ENCODE results near the gene ASTN2.

Gene ASTN2

DNA sequence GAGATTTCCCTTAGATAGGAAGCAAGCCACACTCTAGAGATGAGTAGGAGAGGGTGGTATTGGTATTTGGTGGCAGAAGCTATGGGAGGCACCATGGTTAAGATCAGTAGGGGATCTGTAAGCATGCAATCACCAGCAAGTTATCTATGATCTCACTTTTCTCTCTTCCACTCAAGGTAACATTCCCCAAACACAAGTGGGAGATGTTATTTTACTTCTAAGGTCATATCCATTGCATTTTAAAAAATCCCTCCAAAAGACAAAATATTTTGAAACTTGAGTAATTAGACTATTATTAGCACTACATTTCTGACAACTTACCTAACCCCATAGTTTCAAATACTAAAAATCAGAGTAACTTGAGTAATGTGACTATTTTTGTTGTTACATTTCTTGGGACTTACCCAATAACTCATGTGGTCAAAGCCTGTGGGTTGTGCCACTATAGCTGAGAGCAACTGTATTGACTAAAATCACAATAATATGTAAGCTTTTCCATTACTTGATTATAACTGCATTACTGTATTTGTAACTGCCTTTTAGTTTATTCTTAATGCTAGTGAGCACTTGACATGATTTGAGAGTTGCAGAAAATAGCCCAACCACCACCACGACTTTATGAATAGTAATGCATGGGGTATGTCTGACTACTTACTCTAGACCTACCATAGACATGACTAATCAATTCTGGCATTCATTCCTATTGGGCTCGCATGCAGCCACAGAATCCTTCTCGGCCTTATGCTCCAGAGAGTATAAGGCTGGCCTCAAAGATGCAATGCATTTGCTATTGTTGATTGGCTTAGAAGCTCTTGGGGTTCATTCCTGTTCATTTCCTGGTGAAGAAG lies 463.0 kb downstream of the ASTN2 start:
- Histone ChIP-seq H3K27ac (ENCODE audit: low read depth, low read length) (no peak overlapping the region), H3K9me3 (ENCODE audit: insufficient read depth, low read depth, low read length) (no peaks in the 10 kb centered on the region), H3K27me3 (ENCODE audit: insufficient read depth, low read length) (no peaks in the 10 kb centered on the region), H3K4me3 (ENCODE audit: low read length) (no peak overlapping the region), H3K36me3 (ENCODE audit: insufficient read depth, low read length) (no peaks in the 10 kb centered on the region), H3K4me1 (ENCODE audit: insufficient read depth, low read length) (no peaks in the 10 kb centered on the region; the same call in 1 of the 2 replicates), H3K9ac (ENCODE audit: low read depth, low read length) (no peak overlapping the region)
- 81% methylated on average over 3 of the region's 3 CpGs for WGBS

DNA sequence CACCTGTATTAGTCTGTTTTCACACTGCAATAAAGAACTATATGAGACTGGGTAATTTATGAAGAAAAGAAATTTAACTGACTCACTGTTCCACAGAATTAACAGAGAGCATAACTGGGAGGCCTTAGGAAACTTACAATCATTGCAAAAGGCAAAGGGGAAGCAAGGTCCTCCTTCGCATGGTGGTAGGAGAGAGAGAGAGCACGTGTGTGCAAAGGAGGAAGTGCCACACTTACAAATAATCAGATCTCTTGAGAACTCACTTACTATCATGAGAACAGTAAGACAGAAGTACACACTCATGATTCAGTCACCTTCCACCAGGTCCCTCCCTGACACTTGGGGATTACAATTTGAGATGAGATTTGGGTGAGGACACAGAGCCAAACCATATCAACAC lies 469.0 kb downstream of the ASTN2 start:
- Histone ChIP-seq H3K9ac (ENCODE audit: low read depth, low read length) (no peak overlapping the region), H3K4me3 (ENCODE audit: low read length) (no peak overlapping the region), H3K27ac (ENCODE audit: low read depth, low read length) (no peak overlapping the region), H3K4me1 (ENCODE audit: insufficient read depth, low read length) (peaks cover 19% of the 10 kb centered on the region), H3K27me3 (ENCODE audit: insufficient read depth, low read length) (no peaks in the 10 kb centered on the region), H3K9me3 (ENCODE audit: insufficient read depth, low read depth, low read length) (no peaks in the 10 kb centered on the region), H3K36me3 (ENCODE audit: insufficient read depth, low read length) (no peaks in the 10 kb centered on the region)
- WGBS: no CpG with 5 or more reads among the region's 2 CpGs

DNA sequence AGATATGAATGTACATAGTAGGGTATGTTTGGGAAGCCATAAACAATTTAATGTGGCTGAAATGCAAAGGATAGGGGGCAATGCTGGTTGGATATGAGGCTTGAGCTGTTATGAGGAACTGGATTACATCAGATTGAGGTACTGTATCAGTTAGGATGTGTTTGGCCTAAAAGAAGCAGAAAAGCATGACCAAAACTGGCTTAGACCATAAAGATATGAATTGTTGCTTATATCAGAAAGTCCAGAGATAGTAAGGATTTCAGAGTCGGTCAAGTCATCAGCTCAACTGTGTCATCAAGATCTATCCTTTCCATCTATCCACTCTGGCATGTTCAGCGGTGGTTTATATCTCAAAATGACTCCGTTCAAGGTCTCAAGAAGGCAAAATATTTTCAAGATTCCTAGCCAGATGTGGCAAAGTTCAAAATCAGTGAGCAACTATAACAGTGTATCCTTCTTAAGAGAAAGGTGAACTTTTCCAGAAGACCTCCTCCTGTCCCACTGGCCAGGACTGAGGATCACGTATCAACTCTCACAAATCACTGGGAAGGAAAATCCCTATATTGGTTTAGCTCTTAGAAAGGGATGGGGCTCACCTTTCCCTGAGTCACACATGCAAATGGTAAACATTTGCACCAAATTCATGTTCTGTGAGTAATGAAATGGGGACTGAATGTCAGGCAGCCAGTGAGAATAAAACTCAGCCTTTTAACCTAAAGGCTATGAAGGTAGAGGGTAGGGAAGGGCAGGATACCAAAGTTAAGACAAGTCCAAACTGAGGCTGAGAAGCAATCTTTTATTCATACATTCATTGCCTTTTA lies 469.9 kb downstream of the ASTN2 start:
- Histone ChIP-seq H3K9ac (ENCODE audit: low read depth, low read length) (no peak overlapping the region), H3K4me3 (ENCODE audit: low read length) (no peak overlapping the region), H3K9me3 (ENCODE audit: insufficient read depth, low read depth, low read length) (no peaks in the 10 kb centered on the region), H3K27me3 (ENCODE audit: insufficient read depth, low read length) (no peaks in the 10 kb centered on the region), H3K36me3 (ENCODE audit: insufficient read depth, low read length) (no peaks in the 10 kb centered on the region), H3K4me1 (ENCODE audit: insufficient read depth, low read length) (peaks cover 19% of the 10 kb centered on the region), H3K27ac (ENCODE audit: low read depth, low read length) (no peak overlapping the region)
- WGBS: 92% methylated on average over 4 of the region's 4 CpGs

DNA sequence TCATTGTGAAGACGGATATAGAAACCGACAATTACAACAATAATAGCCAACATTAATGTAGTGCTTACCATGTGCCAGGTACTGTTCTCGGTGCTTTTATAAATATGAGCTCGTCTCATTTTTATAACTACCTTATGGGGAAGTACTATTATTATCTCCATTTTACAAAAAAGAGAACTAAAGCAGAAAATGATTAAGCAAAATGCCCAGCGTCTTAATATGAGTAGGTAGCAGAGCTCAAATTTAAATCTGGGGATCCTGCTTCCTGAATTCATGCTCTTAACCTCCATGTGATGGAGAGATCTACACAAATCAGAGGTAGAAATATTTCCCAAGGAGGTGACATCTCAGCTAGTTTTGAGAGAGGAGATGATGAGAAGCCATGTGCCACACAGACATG lies 470.9 kb downstream of the ASTN2 start:
- Histone ChIP-seq H3K9ac (ENCODE audit: low read depth, low read length) (no peak overlapping the region), H3K9me3 (ENCODE audit: insufficient read depth, low read depth, low read length) (no peaks in the 10 kb centered on the region), H3K36me3 (ENCODE audit: insufficient read depth, low read length) (no peaks in the 10 kb centered on the region), H3K4me3 (ENCODE audit: low read length) (no peak overlapping the region), H3K27me3 (ENCODE audit: insufficient read depth, low read length) (no peaks in the 10 kb centered on the region), H3K27ac (ENCODE audit: low read depth, low read length) (no peak overlapping the region), H3K4me1 (ENCODE audit: insufficient read depth, low read length) (peaks cover 19% of the 10 kb centered on the region)
- 100% methylated on average over 3 of the region's 5 CpGs for WGBS

DNA sequence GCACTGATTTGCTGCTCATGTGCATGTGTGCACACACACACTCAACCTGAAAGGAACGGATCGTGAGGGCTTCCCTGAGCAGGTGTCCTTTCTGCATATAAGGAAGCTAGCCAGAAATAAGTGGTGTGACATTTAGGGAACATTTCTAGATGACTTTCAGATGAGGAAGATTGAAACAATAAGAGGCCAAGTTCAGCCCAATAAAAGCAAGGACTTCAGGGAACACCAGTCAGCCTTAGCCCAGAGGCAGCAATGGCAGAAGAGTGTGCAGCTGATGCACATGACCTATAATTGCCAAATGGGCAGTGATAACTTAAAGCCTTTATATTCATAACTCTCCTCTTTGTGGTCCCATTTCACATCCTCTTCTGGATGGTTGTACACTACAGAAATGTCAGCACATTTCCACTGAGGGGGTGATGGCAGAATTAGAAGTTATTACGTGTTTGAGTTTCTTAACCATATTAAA lies 472.2 kb downstream of the ASTN2 start:
- Histone ChIP-seq H3K9me3 (ENCODE audit: insufficient read depth, low read depth, low read length) (no peaks in the 10 kb centered on the region), H3K27me3 (ENCODE audit: insufficient read depth, low read length) (no peaks in the 10 kb centered on the region), H3K9ac (ENCODE audit: low read depth, low read length) (no peak overlapping the region), H3K27ac (ENCODE audit: low read depth, low read length) (no peak overlapping the region), H3K4me1 (ENCODE audit: insufficient read depth, low read length) (peaks cover 19% of the 10 kb centered on the region), H3K4me3 (ENCODE audit: low read length) (no peak overlapping the region), H3K36me3 (ENCODE audit: insufficient read depth, low read length) (no peaks in the 10 kb centered on the region)
- 88% methylated on average over 2 of the region's 3 CpGs for WGBS

DNA sequence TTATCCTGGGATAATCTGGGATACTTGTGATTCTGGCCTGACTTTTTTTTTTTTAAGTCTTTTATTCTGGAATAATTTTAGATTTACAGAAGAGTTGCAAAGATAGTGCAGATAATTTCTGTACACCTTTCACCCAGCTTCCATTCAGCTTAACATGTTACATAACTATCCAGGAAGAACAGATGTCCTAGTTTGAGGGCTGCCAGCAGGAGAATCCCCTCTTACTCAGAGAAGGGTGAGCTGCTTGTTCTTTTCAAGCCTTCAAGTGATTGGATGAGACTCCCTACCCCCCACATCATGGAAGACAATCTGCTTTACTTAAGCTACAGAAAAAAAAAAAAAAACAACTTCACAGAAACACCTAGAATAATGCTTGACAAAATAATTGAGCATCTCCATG lies 473.6 kb downstream of the ASTN2 start:
- Histone ChIP-seq H3K4me1 (ENCODE audit: insufficient read depth, low read length) (peaks cover 16% of the 10 kb centered on the region), H3K27me3 (ENCODE audit: insufficient read depth, low read length) (no peaks in the 10 kb centered on the region), H3K27ac (ENCODE audit: low read depth, low read length) (no peak overlapping the region), H3K9ac (ENCODE audit: low read depth, low read length) (no peak overlapping the region), H3K36me3 (ENCODE audit: insufficient read depth, low read length) (no peaks in the 10 kb centered on the region), H3K9me3 (ENCODE audit: insufficient read depth, low read depth, low read length) (no peaks in the 10 kb centered on the region), H3K4me3 (ENCODE audit: low read length) (no peak overlapping the region)

DNA sequence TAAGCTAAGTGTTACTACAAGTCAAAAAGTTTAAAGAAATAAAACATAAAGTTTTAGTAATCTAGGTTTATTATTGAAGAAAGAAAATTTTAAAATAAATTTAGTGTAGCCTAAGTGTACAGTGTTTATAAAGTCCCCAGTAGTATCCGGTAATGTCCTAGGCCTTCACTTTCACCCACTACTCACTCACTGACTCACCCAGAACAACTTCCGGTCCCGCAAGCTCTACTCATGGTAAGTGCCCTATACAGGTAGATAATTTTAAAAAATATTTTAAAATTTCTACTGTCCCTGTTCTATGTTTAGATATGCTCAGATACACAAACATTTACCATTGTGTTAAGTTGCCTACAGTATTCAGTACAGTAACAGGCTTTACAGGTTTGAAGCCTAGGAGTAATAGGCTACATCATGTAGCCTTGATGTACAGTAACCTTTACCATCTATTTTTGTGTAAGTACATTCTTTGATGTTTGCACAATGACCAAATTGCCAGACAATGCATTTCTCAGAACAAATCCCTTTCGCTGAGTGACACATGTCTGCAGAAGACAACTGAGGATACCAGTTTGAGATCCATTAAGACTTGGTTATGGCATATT lies 474.1 kb downstream of the ASTN2 start:
- H3K9ac ChIP-seq (ENCODE audit: low read depth, low read length): no peak overlapping the region
- no peak overlapping the region for H3K4me3 ChIP-seq (ENCODE audit: low read length)
- peaks cover 11% of the 10 kb centered on the region for H3K4me1 ChIP-seq (ENCODE audit: insufficient read depth, low read length)
- no peaks in the 10 kb centered on the region for H3K27me3 ChIP-seq (ENCODE audit: insufficient read depth, low read length)
- H3K27ac ChIP-seq (ENCODE audit: low read depth, low read length): no peak overlapping the region
- H3K9me3 ChIP-seq (ENCODE audit: insufficient read depth, low read depth, low read length): no peaks in the 10 kb centered on the region
- H3K36me3 ChIP-seq (ENCODE audit: insufficient read depth, low read length): no peaks in the 10 kb centered on the region
- 98% methylated on average over 2 of the region's 4 CpGs for whole genome bisulfite sequencing

DNA sequence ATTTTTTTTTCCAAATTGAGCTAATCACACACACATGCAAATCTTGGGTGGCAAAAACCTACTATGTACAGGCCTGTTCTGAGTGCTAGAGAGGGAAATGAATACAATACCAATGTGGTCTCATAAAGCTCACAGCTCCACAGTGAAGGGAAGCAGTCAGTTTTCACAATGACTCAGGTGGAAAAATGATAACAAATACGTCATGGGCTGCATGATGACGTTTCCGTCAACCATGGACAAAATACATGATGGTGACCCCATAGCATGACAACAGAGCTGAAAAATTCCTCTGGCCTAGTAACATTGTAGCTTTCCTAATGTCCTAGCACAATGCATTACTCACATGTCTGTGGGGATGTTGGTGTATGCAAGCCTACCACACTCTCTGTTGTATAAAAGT lies 475.2 kb downstream of the ASTN2 start:
- Histone ChIP-seq H3K36me3 (ENCODE audit: insufficient read depth, low read length) (no peaks in the 10 kb centered on the region), H3K9me3 (ENCODE audit: insufficient read depth, low read depth, low read length) (no peaks in the 10 kb centered on the region), H3K27me3 (ENCODE audit: insufficient read depth, low read length) (no peaks in the 10 kb centered on the region), H3K4me3 (ENCODE audit: low read length) (no peak overlapping the region), H3K4me1 (ENCODE audit: insufficient read depth, low read length) (no peaks in the 10 kb centered on the region), H3K27ac (ENCODE audit: low read depth, low read length) (no peak overlapping the region), H3K9ac (ENCODE audit: low read depth, low read length) (no peak overlapping the region)
- WGBS: 97% methylated on average over 3 of the region's 3 CpGs

DNA sequence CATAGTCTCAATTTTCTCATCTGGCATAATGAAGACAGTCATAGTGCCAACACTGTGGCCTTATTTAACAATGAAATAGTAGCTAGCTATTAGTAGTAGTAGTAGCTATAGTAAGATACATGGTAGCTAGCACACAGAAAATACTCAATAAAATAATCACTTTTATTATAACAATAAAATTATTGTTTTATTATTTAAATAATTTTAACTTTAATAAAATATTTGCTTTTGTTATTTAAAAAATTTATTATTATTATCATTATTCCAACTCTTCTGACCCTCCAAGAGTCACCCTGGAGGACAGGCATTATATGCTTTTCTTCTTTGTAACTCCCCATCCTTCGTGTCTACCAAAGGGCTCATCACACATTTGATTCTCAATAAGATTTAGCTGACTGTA lies 475.7 kb downstream of the ASTN2 start:
- Histone ChIP-seq H3K4me1 (ENCODE audit: insufficient read depth, low read length) (no peaks in the 10 kb centered on the region), H3K27ac (ENCODE audit: low read depth, low read length) (no peak overlapping the region), H3K9ac (ENCODE audit: low read depth, low read length) (no peak overlapping the region), H3K27me3 (ENCODE audit: insufficient read depth, low read length) (no peaks in the 10 kb centered on the region), H3K9me3 (ENCODE audit: insufficient read depth, low read depth, low read length) (no peaks in the 10 kb centered on the region), H3K4me3 (ENCODE audit: low read length) (no peak overlapping the region), H3K36me3 (ENCODE audit: insufficient read depth, low read length) (no peaks in the 10 kb centered on the region)
- WGBS: 100% methylated on average over 1 of the region's 1 CpG

DNA sequence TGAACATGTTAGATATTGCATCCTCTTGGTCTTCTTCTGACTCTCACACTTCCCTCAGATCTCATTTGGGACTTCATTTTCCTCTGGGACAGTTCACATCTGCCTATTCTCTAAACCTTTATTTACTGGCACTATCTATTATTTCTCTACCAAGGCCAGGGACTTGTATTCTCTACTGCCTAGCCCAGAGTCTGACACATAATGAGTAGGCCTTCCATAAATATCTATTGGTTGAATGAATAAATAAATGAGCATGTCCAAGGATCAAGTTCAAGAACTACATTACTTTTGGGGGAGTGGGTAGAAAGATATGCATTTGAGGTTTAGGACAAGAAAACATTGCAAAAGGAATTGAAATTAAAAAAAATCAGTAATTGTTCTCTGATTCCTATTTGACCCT lies 477.5 kb downstream of the ASTN2 start:
- no peak overlapping the region for H3K4me3 ChIP-seq (ENCODE audit: low read length)
- H3K27me3 ChIP-seq (ENCODE audit: insufficient read depth, low read length): no peaks in the 10 kb centered on the region
- H3K27ac ChIP-seq (ENCODE audit: low read depth, low read length): no peak overlapping the region
- H3K4me1 ChIP-seq (ENCODE audit: insufficient read depth, low read length): no peaks in the 10 kb centered on the region
- no peaks in the 10 kb centered on the region for H3K9me3 ChIP-seq (ENCODE audit: insufficient read depth, low read depth, low read length)
- H3K36me3 ChIP-seq (ENCODE audit: insufficient read depth, low read length): no peaks in the 10 kb centered on the region
- H3K9ac ChIP-seq (ENCODE audit: low read depth, low read length): no peak overlapping the region

Data from HUES64 (cell line).